Osteoblast (primary cell): ENCODE data around the gene ITCH. TPM values are rescaled to one million over a fixed set of nuclear protein-coding genes. Genes with fewer than 3 reads are reported as not detected.
"Not testable (repeated sequence)": the region's sequence is repeated elsewhere in the genome, so short reads cannot be mapped to it uniquely, and the experiment has no call there.

Source experiments
- DNase-seq: peaks from one replicate; pipeline ENCODE4 v3.0.0; 2011; ENCODE audit warnings: low spot score, mixed read lengths; ENCODE audit not compliant: insufficient read length; ENCODE audit errors: missing footprints
- H2AFZ ChIP-seq: 2 replicates; pipeline ENCODE4 v1.6.0; 2011; ENCODE audit warnings: mild to moderate bottlenecking, low read length
- H3K27ac ChIP-seq: 2 replicates; pipeline ENCODE4 v1.5.1; 2011; ENCODE audit warnings: mild to moderate bottlenecking, low read depth, low read length, moderate library complexity
- H3K27me3 ChIP-seq: 2 replicates; pipeline ENCODE4 v1.6.0; 2012; ENCODE audit warnings: mild to moderate bottlenecking, control low read depth, inconsistent platforms, low read length, moderate library complexity; ENCODE audit not compliant: insufficient read depth
- H3K36me3 ChIP-seq: 2 replicates; pipeline ENCODE4 v1.5.1; 2011; ENCODE audit warnings: mild to moderate bottlenecking, low read length, control low read depth, moderate library complexity; ENCODE audit not compliant: insufficient read depth
- H3K4me1 ChIP-seq: 2 replicates; pipeline ENCODE4 v1.5.1; 2011; ENCODE audit warnings: mild to moderate bottlenecking, low read length, control low read depth, moderate library complexity; ENCODE audit not compliant: insufficient read depth
- H3K4me2 ChIP-seq: 2 replicates; pipeline ENCODE4 v1.6.0; 2011; ENCODE audit warnings: mild to moderate bottlenecking, low read length; ENCODE audit not compliant: insufficient read depth
- H3K4me3 ChIP-seq: fragments of 200-600 bp; sonication (generic); 3 replicates; pipeline ENCODE4 v1.5.1; 2012; ENCODE audit warnings: mild to moderate bottlenecking, low read length, inconsistent platforms; ENCODE audit not compliant: insufficient read depth
- H3K79me2 ChIP-seq: 2 replicates; pipeline ENCODE4 v1.6.0; 2012; ENCODE audit warnings: mild to moderate bottlenecking, low read length, control low read depth, inconsistent platforms; ENCODE audit not compliant: insufficient read depth
- H3K9me3 ChIP-seq: 2 replicates; pipeline ENCODE4 v1.5.1; 2011; ENCODE audit warnings: low read depth, low read length, control low read depth
- H4K20me1 ChIP-seq: 2 replicates; pipeline ENCODE4 v1.6.0; 2012; ENCODE audit warnings: mild to moderate bottlenecking, low read length, control low read depth; ENCODE audit not compliant: insufficient read depth
- CTCF ChIP-seq: IDR thresholded peaks from 2 replicates; pipeline ENCODE4 v1.5.1; 2011; ENCODE audit warnings: mild to moderate bottlenecking, low read depth, low read length, moderate library complexity; ENCODE audit errors: extremely low read depth
- total RNA-seq: library from RNA; depleted of rRNA; stranded (reverse); fragments of >200 nt; gene quantifications from 2 replicates; pipeline ENCODE4 v1.2.3, GENCODE V29; 2012

ITCH gene
- total RNA-seq, 1 donor = 79.3 TPM

- H3K27ac ChIP-seq = no peak overlapping the region
- DNase-seq = peak; percentile 36
- peaks cover 31% of the 10 kb centered on the region for H3K36me3 ChIP-seq
These were observed 149.3 kb downstream of the ITCH start for GRCh38 chr20:34512266-34512954.

GRCh38 chr20:34512955-34513419 lies 149.9 kb downstream of the ITCH start:
- Histone ChIP-seq H3K36me3 (peaks cover 26% of the 10 kb centered on the region), H3K4me2 (no peak overlapping the region), H3K9me3 (no peaks in the 10 kb centered on the region), H3K4me1 (peaks cover 16% of the 10 kb centered on the region), H3K27ac (no peak overlapping the region), H3K4me3 (no peak overlapping the region), H4K20me1 (peaks cover 3% of the 10 kb centered on the region), H3K27me3 (no peaks in the 10 kb centered on the region), H3K79me2 (peaks cover 21% of the 10 kb centered on the region), H2AFZ (no peak overlapping the region)
- no peak for TF ChIP-seq CTCF
- no peak for DNase-seq

More at GRCh38 chr20:34512266-34512954, 149.3 kb downstream of the ITCH start:
- H3K4me1 ChIP-seq = peaks cover 16% of the 10 kb centered on the region
- H3K4me2 ChIP-seq = no peak overlapping the region
- H2AFZ ChIP-seq = no peak overlapping the region
- no peaks in the 10 kb centered on the region for H3K9me3 ChIP-seq
- H3K79me2 ChIP-seq = peaks cover 15% of the 10 kb centered on the region
- TF ChIP-seq CTCF = no peak
- H3K4me3 ChIP-seq = no peak overlapping the region
- H3K27me3 ChIP-seq = no peaks in the 10 kb centered on the region
- H4K20me1 ChIP-seq = no peaks in the 10 kb centered on the region

GRCh38 chr20:34514034-34514433 lies 151.0 kb downstream of the ITCH start:
- not testable (repeated sequence) for H3K27me3 ChIP-seq

GRCh38 chr20:34514897-34515483 lies 151.9 kb downstream of the ITCH start:
- Histone ChIP-seq H3K4me1 (peaks cover 16% of the 10 kb centered on the region), H3K4me2 (peak overlapping the region; percentile 96), H3K36me3 (peaks cover 26% of the 10 kb centered on the region), H2AFZ (no peak overlapping the region), H3K4me3 (peak overlapping the region; percentile 98), H3K27me3 (no peaks in the 10 kb centered on the region), H3K9me3 (no peaks in the 10 kb centered on the region), H4K20me1 (peaks cover 8% of the 10 kb centered on the region), H3K79me2 (peaks cover 38% of the 10 kb centered on the region), H3K27ac (peak overlapping the region; percentile 89)
- TF ChIP-seq CTCF = no peak
- no peak for DNase-seq

More at GRCh38 chr20:34514034-34514433, 151.0 kb downstream of the ITCH start:
- not testable (repeated sequence) for H2AFZ ChIP-seq, H3K4me2 ChIP-seq, H3K9me3 ChIP-seq, DNase-seq, H3K4me3 ChIP-seq, H3K27ac ChIP-seq, H4K20me1 ChIP-seq
- peaks cover 16% of the 10 kb centered on the region for H3K4me1 ChIP-seq
- peaks cover 28% of the 10 kb centered on the region for H3K79me2 ChIP-seq
- peaks cover 23% of the 10 kb centered on the region for H3K36me3 ChIP-seq
